Transverse colon (tissue), 4 donors: Measurements from ENCODE around the gene BRD8. TPM values are rescaled to one million over a fixed set of nuclear protein-coding genes. Genes with fewer than 3 reads are reported as not detected.

Experiments used
- DNase-seq: peaks from one replicate; pipeline ENCODE4 v3.0.0-alpha.2; 2019
- H3K27ac ChIP-seq, 4 donors: fragments of 200-600 bp; sonication (generic); 2 replicates each; pipeline ENCODE4 v1.5.1; 2016 to 2018; ENCODE audit warnings: inconsistent platforms in 4 of 4
- H3K27me3 ChIP-seq: fragments of 200-600 bp; sonication (generic); 2 replicates; pipeline ENCODE4 v1.5.1; 2017; ENCODE audit warnings: inconsistent platforms
- H3K36me3 ChIP-seq, 4 donors: fragments of 200-600 bp; sonication (generic); 2 replicates each; pipeline ENCODE4 v1.5.1; 2017 to 2019; ENCODE audit warnings: inconsistent platforms in 4 of 4
- H3K4me1 ChIP-seq, 4 donors: fragments of 200-600 bp; sonication (generic); 2 replicates each; pipeline ENCODE4 v1.5.1; 2017 to 2020; ENCODE audit warnings: inconsistent platforms in 4 of 4
- H3K4me3 ChIP-seq, 4 donors: fragments of 200-600 bp; sonication (generic); 1 replicate in 1 of 4; 2 replicates in 3 of 4; pipeline versions ENCODE4 v1.5.1 to v1.6.1; 2017 to 2019; ENCODE audit warnings: inconsistent platforms in 4 of 4
- H3K9me3 ChIP-seq, 2 donors: fragments of 200-600 bp; sonication (generic); 2 replicates each; pipeline ENCODE4 v1.5.1; 2017 to 2019; ENCODE audit warnings: inconsistent platforms in 2 of 2
- EP300 ChIP-seq: sonication (generic); formaldehyde crosslinking; IDR thresholded peaks from one replicate; pipeline ENCODE4 v1.6.1; 2017; ENCODE audit warnings: antibody characterized with exemption, low read depth
- POLR2A ChIP-seq: fragments of 450-650 bp; IDR thresholded peaks from one replicate; pipeline ENCODE4 v1.6.1; 2016; ENCODE audit warnings: antibody characterized with exemption, mild to moderate bottlenecking, moderate library complexity
- POLR2AphosphoS5 ChIP-seq, 3 donors: sonication (generic); formaldehyde crosslinking; IDR thresholded peaks; one replicate each; pipeline ENCODE4 v1.6.1; 2016; ENCODE audit warnings: antibody characterized with exemption in 3 of 3
- WGBS, 2 donors: methylation state at CpG; one replicate each; pipeline ENCODE4 v1.1.5; 2018; ENCODE audit warnings: low coverage in 1 of 2; 5-methylcytosine and 5-hydroxymethylcytosine counted together
- in situ Hi-C, 4 donors: fragments of 200-750 bp; cut with MboI; loops; one replicate each; pipeline versions ENCODE4 v1.15.0 to v1.15.1; 2017; ENCODE audit warnings: low sequenced_read_pairs in 3 of 4, low pct_ligation_motif_present in 1 of 4, low pct_unique_long_range_greater_than_20kb in 1 of 4
- intact Hi-C: fragments of 100-400 bp; cut with DNase I; formaldehyde crosslinking; loops from one replicate; pipeline ENCODE4 v1.15.1; 2023; ENCODE audit warnings: low total_unique reads
- total RNA-seq, 4 donors: library from RNA; depleted of rRNA; stranded (reverse); fragments of >200 nt; gene quantifications; one replicate each; pipeline ENCODE4 v1.1.0, GENCODE V29; 2016
- TF ChIP-seq, protein P1 (sequence below), 5 experiments: fragments of 200-600 bp in 3 of 5; fragments of 450-650 bp in 2 of 5; sonication (generic) in 3 of 5; IDR thresholded peaks; 1 replicate in 2 of 5; 2 replicates in 3 of 5; pipeline ENCODE4 v1.5.1; 2016 to 2017; ENCODE audit warnings: antibody characterized with exemption in 5 of 5, inconsistent platforms in 3 of 5, mild to moderate bottlenecking in 2 of 5, moderate library complexity in 1 of 5

The BRD8 gene
- total RNA-seq, 4 donors from 2014 or later: 31.0 to 168 (median 47.7) TPM

DNA sequence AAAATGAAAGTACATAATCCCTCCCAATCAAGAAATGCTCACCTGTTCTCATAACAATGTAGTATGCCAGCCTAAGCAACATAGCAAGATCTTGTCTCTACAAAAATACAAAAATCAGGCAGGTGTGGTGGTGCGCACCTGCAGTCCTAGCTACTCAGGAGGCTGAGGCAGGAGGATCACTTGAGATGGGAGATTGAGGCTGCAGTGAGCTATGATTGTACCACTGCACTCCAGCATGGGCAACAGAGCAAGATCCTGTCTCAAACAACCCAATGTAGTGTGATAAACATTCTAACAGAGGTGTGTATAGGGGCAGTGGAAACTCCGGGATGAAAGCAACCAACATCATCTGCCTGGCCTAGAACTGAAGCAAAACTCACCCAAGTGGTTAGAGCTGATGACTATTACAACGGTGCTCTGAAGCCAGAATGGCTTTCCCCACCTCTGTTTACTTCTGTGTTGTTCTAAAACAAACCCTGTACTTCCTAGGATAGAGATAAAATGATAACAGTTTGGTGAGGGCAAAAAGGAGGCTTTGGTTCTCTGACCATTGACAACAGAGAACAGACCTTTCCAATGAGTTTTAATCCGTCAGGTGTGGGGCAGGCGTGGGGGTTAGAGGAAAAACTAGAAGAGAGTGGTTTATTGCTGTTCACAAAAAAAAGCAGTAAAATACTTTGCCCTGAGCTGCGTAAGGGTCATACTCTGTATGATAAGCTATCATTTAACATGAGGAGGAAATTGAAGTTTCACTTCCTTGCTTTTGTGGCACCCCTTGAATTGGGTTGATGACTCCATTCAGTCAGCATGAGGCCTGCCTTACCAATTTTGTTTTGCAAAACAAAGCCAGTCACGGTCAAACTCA, 75.7 kb downstream of the BRD8 start:
- TF ChIP-seq POLR2A (no peak), POLR2AphosphoS5 (IDR thresholded peaks at IDR 0.05) (no peak), EP300 (no peak)
- TF ChIP-seq, protein P1, sequence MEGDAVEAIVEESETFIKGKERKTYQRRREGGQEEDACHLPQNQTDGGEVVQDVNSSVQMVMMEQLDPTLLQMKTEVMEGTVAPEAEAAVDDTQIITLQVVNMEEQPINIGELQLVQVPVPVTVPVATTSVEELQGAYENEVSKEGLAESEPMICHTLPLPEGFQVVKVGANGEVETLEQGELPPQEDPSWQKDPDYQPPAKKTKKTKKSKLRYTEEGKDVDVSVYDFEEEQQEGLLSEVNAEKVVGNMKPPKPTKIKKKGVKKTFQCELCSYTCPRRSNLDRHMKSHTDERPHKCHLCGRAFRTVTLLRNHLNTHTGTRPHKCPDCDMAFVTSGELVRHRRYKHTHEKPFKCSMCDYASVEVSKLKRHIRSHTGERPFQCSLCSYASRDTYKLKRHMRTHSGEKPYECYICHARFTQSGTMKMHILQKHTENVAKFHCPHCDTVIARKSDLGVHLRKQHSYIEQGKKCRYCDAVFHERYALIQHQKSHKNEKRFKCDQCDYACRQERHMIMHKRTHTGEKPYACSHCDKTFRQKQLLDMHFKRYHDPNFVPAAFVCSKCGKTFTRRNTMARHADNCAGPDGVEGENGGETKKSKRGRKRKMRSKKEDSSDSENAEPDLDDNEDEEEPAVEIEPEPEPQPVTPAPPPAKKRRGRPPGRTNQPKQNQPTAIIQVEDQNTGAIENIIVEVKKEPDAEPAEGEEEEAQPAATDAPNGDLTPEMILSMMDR (IDR thresholded peaks at IDR 0.05): no peak
- WGBS, 2 donors: 36 to 39% methylated on average over 5 to 7 of the region's 7 CpGs
- Histone ChIP-seq H3K27ac (no peak overlapping the region), H3K4me3 (no peak overlapping the region), H3K27me3 (no peaks in the 10 kb centered on the region), H3K9me3 (no peaks in the 10 kb centered on the region), H3K36me3 (no peaks in the 10 kb centered on the region), H3K4me1 (no peaks in the 10 kb centered on the region)
- no peak for DNase-seq
- in situ Hi-C loops: no loop called here
- intact Hi-C loops: no loop called here

DNA sequence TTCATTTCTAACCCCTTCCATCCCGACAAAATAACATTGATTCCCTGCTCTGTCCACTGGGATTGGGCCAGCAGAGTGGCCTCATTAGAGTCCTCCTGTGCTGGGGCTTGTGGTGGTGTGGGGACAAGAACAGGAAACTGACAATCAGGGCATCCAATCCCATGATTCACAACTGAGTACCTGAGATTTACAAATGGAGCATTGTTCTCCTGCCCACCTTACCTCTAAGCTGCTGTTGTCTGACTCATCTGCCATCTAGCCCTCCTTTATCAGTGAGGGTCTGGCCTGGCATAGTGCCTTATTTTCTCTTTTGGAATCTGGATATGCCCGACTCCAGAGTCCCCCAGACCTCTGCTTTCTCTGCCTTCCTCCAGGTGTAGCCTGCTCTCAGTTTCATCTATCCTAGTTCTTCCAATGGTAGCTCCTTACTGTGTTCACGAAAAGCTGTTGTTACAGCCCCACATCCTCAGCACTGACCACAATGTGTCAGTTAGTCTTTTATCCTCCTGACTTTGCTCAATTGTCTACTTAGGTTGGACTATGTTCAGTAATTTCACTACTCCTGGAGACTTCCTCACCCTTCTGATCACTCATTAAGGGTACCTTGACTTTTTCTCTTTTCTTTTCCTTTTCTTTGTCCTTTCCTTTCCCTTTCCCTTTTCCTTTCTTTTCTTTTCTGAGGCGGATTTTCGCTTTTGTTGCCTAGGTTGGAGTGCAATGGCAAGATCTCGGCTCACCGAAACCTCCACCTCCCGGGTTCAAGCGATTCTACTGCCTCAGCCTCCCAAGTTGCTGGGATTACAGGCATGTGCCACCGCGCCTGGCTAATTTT, 81.2 kb downstream of the BRD8 start:
- intact Hi-C loops (no loop called here), in situ Hi-C loops (no loop called here)
- Histone ChIP-seq H3K9me3 (no peaks in the 10 kb centered on the region), H3K36me3 (no peaks in the 10 kb centered on the region), H3K4me1 (no peaks in the 10 kb centered on the region), H3K27ac (no peak overlapping the region), H3K4me3 (no peak overlapping the region), H3K27me3 (peaks cover 4% of the 10 kb centered on the region)
- DNase-seq: no peak
- TF ChIP-seq, protein P1 (IDR thresholded peaks at IDR 0.05): no peak
- TF ChIP-seq POLR2A: no peak
- TF ChIP-seq EP300: no peak
- WGBS, 2 donors: 83 to 86% methylated on average over 10 to 11 of the region's 11 CpGs

DNA sequence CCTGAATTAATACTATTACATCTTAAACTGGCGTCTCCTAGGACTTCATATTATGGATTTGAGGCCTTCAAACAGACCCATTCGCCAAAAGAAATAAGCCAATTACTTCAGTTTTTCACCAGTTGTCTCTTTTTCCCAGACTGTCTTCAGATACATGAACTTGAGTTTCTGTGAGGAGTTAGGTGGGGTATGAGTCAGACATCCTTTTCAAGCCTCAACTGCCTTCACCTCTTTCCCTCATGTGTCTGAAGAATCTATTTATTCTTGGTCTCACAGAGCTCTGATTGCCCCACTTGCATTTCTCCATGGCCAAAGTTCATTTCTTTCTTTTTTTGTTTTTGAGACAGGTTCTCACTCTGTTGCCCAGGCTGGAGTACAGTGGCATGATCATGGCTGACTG, 82.1 kb downstream of the BRD8 start:
- Histone ChIP-seq H3K4me1 (no peaks in the 10 kb centered on the region), H3K27ac (no peak overlapping the region), H3K4me3 (no peak overlapping the region), H3K27me3 (peaks cover 6% of the 10 kb centered on the region), H3K9me3 (no peaks in the 10 kb centered on the region), H3K36me3 (no peaks in the 10 kb centered on the region)
- in situ Hi-C loops: no loop called here
- TF ChIP-seq EP300 (no peak), POLR2A (no peak), POLR2AphosphoS5 (IDR thresholded peaks at IDR 0.05) (no peak)
- TF ChIP-seq, protein P1 (IDR thresholded peaks at IDR 0.05): no peak
- DNase-seq: no peak
- intact Hi-C loops: no loop called here
- WGBS, 2 donors: 78 to 96% methylated on average over 2 of the region's 2 CpGs

DNA sequence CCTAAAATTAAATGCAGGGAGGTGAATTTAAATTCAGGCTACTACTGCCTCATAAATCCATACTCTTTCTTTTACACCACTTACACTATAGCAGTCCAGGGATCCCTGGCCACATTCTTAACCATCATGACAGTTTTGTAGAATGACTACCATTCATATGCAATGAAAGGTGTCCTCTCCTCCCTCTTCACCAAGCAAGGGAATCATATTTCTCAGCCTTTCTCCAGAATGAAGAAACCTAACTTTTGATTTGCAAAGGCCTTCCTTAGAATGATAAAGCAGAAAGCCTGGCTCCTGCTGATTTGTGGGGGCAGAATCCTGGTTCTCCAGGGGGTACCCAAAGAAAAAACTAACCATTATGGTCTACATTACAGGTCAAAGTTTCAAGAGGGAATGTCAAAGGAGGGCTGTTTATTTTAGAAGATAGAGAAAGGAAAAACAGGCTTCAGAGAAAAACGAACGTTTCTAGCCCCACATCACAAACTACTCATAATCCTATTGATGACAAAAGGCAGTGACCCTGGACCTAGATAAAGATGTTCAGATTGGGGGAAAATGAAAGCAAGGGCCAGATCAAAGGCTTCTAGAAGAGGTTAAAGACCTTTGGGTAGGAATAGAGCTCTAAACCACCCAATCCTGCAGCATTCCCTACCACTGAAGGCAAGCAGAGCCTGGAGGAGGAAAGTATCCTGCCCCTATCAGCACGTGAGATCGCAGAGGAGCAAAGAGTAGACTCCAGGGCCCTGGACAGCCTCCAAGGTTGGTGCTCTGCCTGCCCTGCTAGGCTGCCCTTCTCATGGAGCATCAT, 83.1 kb downstream of the BRD8 start:
- Histone ChIP-seq H3K27ac (no peak overlapping the region), H3K9me3 (no peaks in the 10 kb centered on the region), H3K4me3 (no peak overlapping the region), H3K36me3 (no peaks in the 10 kb centered on the region), H3K27me3 (peaks cover 6% of the 10 kb centered on the region), H3K4me1 (no peaks in the 10 kb centered on the region)
- no peak for DNase-seq
- in situ Hi-C loops (no loop called here), intact Hi-C loops (no loop called here)
- TF ChIP-seq, protein P1 (IDR thresholded peaks at IDR 0.05): no peak
- TF ChIP-seq POLR2A (no peak), EP300 (no peak), POLR2AphosphoS5 (IDR thresholded peaks at IDR 0.05) (no peak)
- 68 to 71% methylated on average over 4 of the region's 4 CpGs for WGBS, 2 donors
